GM12878 (cell line): ENCODE data around the gene NFYC.

Source experiments
- TF ChIP-seq, protein P1 (sequence below): fragments of 450-650 bp; IDR thresholded peaks from 2 replicates; pipeline ENCODE4 v1.6.1; 2017; ENCODE audit warnings: antibody characterized with exemption, mild to moderate bottlenecking, moderate library complexity
- TF ChIP-seq, protein P2 (sequence below): fragments of 450-650 bp; IDR thresholded peaks from 2 replicates; pipeline ENCODE4 v1.6.1; 2016; ENCODE audit warnings: mild to moderate bottlenecking

DNA sequence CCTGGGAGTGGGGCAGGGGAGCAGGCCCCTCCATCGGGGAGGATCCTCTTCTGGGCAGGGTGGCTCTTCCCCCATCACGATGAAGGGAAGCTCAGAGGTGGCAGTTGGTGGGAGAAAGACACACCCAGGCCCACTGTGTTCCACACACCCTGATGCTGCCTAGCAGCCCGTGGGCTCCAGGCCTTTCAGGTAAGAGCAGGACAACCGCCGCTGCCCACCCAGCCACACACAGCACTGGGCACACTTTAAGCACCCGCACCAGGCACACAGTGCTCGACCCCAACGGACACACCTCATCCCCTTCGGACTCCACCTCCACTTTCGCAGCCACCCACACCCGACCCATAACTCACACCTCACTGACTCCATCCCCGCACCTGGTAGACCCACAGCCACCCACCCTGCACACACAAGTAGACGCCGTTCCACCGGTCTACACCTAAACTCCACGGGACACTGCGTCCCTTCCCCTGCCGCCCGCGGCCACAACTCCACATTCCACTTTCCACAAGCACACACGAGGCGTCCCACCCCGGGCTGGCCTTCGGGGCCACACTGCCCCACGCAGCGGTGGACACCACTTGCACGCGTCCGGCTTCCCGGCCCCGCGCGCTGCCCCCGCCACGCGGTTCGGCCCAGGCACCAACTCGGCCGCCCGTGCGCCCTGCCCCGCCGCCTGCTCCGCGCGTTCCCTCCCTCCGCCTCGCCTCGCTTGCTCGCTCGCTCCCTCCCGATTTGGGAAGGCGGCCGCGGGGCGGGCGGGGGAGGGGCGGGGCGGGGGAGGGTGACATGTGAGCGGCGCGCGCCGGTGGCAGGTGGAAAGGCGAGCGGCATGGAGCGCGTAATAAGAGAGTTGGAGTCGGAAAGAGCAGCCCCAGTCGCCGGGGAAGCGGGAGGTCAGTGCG, 91.7 kb downstream of the NFYC start, which contains the start of gene KCNQ4:
- TF ChIP-seq, protein P1, sequence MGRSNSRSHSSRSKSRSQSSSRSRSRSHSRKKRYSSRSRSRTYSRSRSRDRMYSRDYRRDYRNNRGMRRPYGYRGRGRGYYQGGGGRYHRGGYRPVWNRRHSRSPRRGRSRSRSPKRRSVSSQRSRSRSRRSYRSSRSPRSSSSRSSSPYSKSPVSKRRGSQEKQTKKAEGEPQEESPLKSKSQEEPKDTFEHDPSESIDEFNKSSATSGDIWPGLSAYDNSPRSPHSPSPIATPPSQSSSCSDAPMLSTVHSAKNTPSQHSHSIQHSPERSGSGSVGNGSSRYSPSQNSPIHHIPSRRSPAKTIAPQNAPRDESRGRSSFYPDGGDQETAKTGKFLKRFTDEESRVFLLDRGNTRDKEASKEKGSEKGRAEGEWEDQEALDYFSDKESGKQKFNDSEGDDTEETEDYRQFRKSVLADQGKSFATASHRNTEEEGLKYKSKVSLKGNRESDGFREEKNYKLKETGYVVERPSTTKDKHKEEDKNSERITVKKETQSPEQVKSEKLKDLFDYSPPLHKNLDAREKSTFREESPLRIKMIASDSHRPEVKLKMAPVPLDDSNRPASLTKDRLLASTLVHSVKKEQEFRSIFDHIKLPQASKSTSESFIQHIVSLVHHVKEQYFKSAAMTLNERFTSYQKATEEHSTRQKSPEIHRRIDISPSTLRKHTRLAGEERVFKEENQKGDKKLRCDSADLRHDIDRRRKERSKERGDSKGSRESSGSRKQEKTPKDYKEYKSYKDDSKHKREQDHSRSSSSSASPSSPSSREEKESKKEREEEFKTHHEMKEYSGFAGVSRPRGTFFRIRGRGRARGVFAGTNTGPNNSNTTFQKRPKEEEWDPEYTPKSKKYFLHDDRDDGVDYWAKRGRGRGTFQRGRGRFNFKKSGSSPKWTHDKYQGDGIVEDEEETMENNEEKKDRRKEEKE: no peak
- TF ChIP-seq, protein P2, sequence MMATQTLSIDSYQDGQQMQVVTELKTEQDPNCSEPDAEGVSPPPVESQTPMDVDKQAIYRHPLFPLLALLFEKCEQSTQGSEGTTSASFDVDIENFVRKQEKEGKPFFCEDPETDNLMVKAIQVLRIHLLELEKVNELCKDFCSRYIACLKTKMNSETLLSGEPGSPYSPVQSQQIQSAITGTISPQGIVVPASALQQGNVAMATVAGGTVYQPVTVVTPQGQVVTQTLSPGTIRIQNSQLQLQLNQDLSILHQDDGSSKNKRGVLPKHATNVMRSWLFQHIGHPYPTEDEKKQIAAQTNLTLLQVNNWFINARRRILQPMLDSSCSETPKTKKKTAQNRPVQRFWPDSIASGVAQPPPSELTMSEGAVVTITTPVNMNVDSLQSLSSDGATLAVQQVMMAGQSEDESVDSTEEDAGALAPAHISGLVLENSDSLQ: no peak
